Activated naive CD8-positive, alpha-beta T cell treated with anti-CD3 and anti-CD28 coated beads, Interleukin-2, amount 10 ng/mL, durations not matched to agents 7 days and 5 days (primary cell): ENCODE measurements around the gene TMEM225B. TPM values are rescaled to one million over a fixed set of nuclear protein-coding genes. Genes with fewer than 3 reads are reported as not detected.
"Not testable (repeated sequence)": the region's sequence is repeated elsewhere in the genome, so short reads cannot be mapped to it uniquely, and the experiment has no call there.

Source experiments
- ATAC-seq: fragments of 150-1000 bp; cut with Tn5 transposase; one replicate; pipeline ENCODE4 v1.10.0; 2021; ENCODE audit warnings: low read depth, moderate library complexity
- POLR2A ChIA-PET: fragments of 350-600 bp; sonication (Branson Sonifier 250); formaldehyde crosslinking; loops from one replicate; lab custom pipeline; 2021; ENCODE audit warnings: antibody characterized with exemption; lab: Charles Lee
- DNase-seq: peaks from one replicate; pipeline ENCODE4 v3.0.0; 2021
- H3K27ac Mint-ChIP-seq: one replicate; pipeline ENCODE4 v1.8.0; 2022; ENCODE audit warnings: mild to moderate bottlenecking, mixed read lengths
- H3K27me3 Mint-ChIP-seq: one replicate; pipeline ENCODE4 v1.8.0; 2022; ENCODE audit warnings: mild to moderate bottlenecking, moderate library complexity, mixed read lengths
- H3K36me3 Mint-ChIP-seq: one replicate; pipeline ENCODE4 v1.8.0; 2021; ENCODE audit warnings: mild to moderate bottlenecking, mixed read lengths
- H3K4me1 Mint-ChIP-seq: one replicate; pipeline ENCODE4 v1.8.0; 2021; ENCODE audit warnings: mixed read lengths
- H3K4me3 Mint-ChIP-seq: one replicate; pipeline ENCODE4 v1.8.0; 2022; ENCODE audit warnings: mild to moderate bottlenecking, moderate library complexity, mixed read lengths
- H3K9me3 Mint-ChIP-seq: one replicate; pipeline ENCODE4 v1.8.0; 2021; ENCODE audit warnings: mixed read lengths
- total RNA-seq, 2 experiments: library from RNA; stranded (reverse); gene quantifications; one replicate each; pipeline ENCODE4 v1.2.3, GENCODE V29; 2021

The TMEM225B gene
- 1 to 10 TPM; 1.2 to 2.3 TPM for total RNA-seq

- no peaks in the 10 kb centered on the region for H3K36me3 Mint-ChIP-seq
- H3K27ac Mint-ChIP-seq = no peak within 1 kb of the TSS
- POLR2A ChIA-PET = interaction anchor here (0.6 to 0.8 kb wide), 2 partner anchors 38 to 228 kb away, joined by 3 read pairs; no protein-coding TSS in a partner anchor
- H3K27me3 Mint-ChIP-seq = no peaks in the 10 kb centered on the region
- peaks cover 2% of the 10 kb centered on the region for H3K4me1 Mint-ChIP-seq
- no peaks in the 10 kb centered on the region for H3K9me3 Mint-ChIP-seq
- peak; percentile 62 for DNase-seq
- no peak within 1 kb of the TSS for H3K4me3 Mint-ChIP-seq
- ATAC-seq = peak; percentile 34
These were observed at the start of gene TMEM225B for GRCh38 chr7:99597762-99598501. Gene TMEM225B, plus strand, starts transcription at chr7:99598267. Its CDS starts 6,122 bp downstream, at chr7:99604389.

- H3K9me3 Mint-ChIP-seq, H3K27ac Mint-ChIP-seq, H3K4me3 Mint-ChIP-seq, H3K27me3 Mint-ChIP-seq, DNase-seq, ATAC-seq: not testable (repeated sequence)
- POLR2A ChIA-PET = interaction anchor here (1.6 kb wide), 1 partner anchor 9 kb away, joined by 5 read pairs; the partner anchor contains the start of gene ZNF655
- Mint-ChIP-seq H3K4me1 (peaks cover 17% of the 10 kb centered on the region), H3K36me3 (peaks cover 36% of the 10 kb centered on the region)
These were observed 48.5 kb upstream of the TMEM225B start for GRCh38 chr7:99549545-99549944.

GRCh38 chr7:99551334-99551733 lies 46.7 kb upstream of the TMEM225B start:
- no peak for ATAC-seq
- H3K36me3 Mint-ChIP-seq = peaks cover 41% of the 10 kb centered on the region

GRCh38 chr7:99551767-99552463 lies 46.2 kb upstream of the TMEM225B start, which contains the start of gene FAM200A:
Gene FAM200A, minus strand, starts transcription at chr7:99552114. Its CDS starts 3,707 bp downstream, at chr7:99548407.
- peak within 1 kb of the TSS; percentile 49 for H3K27ac Mint-ChIP-seq
- H3K9me3 Mint-ChIP-seq = peaks cover 4% of the 10 kb centered on the region
- H3K27me3 Mint-ChIP-seq = no peaks in the 10 kb centered on the region
- peak within 1 kb of the TSS; percentile 85 for H3K4me3 Mint-ChIP-seq
- POLR2A ChIA-PET = interaction anchor here (0.6 to 2.9 kb wide), 5 partner anchors 12 to 80 kb away, joined by 3 to 22 read pairs (median 6); partner anchors contain the start of genes ZKSCAN5, ZNF394 and ZSCAN25
- peak; percentile 98 for ATAC-seq
- peak; percentile 83 for DNase-seq
- H3K4me1 Mint-ChIP-seq = peaks cover 22% of the 10 kb centered on the region
- peaks cover 37% of the 10 kb centered on the region for H3K36me3 Mint-ChIP-seq

More at GRCh38 chr7:99551334-99551733, 46.7 kb upstream of the TMEM225B start:
- Mint-ChIP-seq H3K27me3 (no peaks in the 10 kb centered on the region), H3K27ac (peak overlapping the region; percentile 49), H3K9me3 (peaks cover 4% of the 10 kb centered on the region), H3K4me1 (peaks cover 21% of the 10 kb centered on the region), H3K4me3 (peak overlapping the region; percentile 85)
- peak; percentile 37 for DNase-seq
- POLR2A ChIA-PET = interaction anchor here (0.6 to 2.9 kb wide), 5 partner anchors 12 to 80 kb away, joined by 3 to 22 read pairs (median 6); partner anchors contain the start of genes ZKSCAN5, ZNF394 and ZSCAN25

GRCh38 chr7:99553039-99553438 lies 45.0 kb upstream of the TMEM225B start:
- H3K4me3 Mint-ChIP-seq = peak overlapping the region; percentile 16
- H3K9me3 Mint-ChIP-seq = peaks cover 4% of the 10 kb centered on the region
- POLR2A ChIA-PET = interaction anchor here (0.6 to 1.5 kb wide), 2 partner anchors 53 to 81 kb away, joined by 3 to 8 read pairs; partner anchors contain the start of gene ZNF394
- H3K27ac Mint-ChIP-seq = peak overlapping the region; percentile 59
- H3K27me3 Mint-ChIP-seq = no peaks in the 10 kb centered on the region
- no peak for ATAC-seq
- H3K4me1 Mint-ChIP-seq = peaks cover 29% of the 10 kb centered on the region
- DNase-seq = no peak
- H3K36me3 Mint-ChIP-seq = peaks cover 39% of the 10 kb centered on the region

- ATAC-seq = no peak
- H3K4me3 Mint-ChIP-seq = no peak overlapping the region
- H3K4me1 Mint-ChIP-seq = peaks cover 28% of the 10 kb centered on the region
- H3K27me3 Mint-ChIP-seq = no peaks in the 10 kb centered on the region
- no peak overlapping the region for H3K27ac Mint-ChIP-seq
- no peaks in the 10 kb centered on the region for H3K9me3 Mint-ChIP-seq
- H3K36me3 Mint-ChIP-seq = peaks cover 26% of the 10 kb centered on the region
- POLR2A ChIA-PET = no interaction called here
- DNase-seq = no peak
These were observed 43.1 kb upstream of the TMEM225B start for GRCh38 chr7:99554939-99555338.

- Mint-ChIP-seq H3K36me3 (peaks cover 39% of the 10 kb centered on the region), H3K4me3 (peak overlapping the region; percentile 100), H3K9me3 (no peaks in the 10 kb centered on the region), H3K27ac (peak overlapping the region; percentile 100), H3K4me1 (peaks cover 37% of the 10 kb centered on the region), H3K27me3 (no peaks in the 10 kb centered on the region)
- POLR2A ChIA-PET = interaction anchor here (0.5 to 3.9 kb wide), 11 partner anchors 8 to 232 kb away, joined by 3 to 40 read pairs (median 5); partner anchors contain the start of genes ARPC1A, ZKSCAN5, ZNF394 and ZSCAN25
- ATAC-seq (no peak), DNase-seq (no peak)
These were observed 40.9 kb upstream of the TMEM225B start for GRCh38 chr7:99557196-99557607.

GRCh38 chr7:99557940-99558305 lies 40.1 kb upstream of the TMEM225B start:
- peak overlapping the region; percentile 100 for H3K27ac Mint-ChIP-seq
- POLR2A ChIA-PET = interaction anchor here (0.5 to 3.9 kb wide), 30 partner anchors 8 to 1352 kb away, joined by 3 to 40 read pairs (median 4); partner anchors contain the start of genes ARPC1A, BUD31, CPSF4 and PDAP1
- ATAC-seq = peak; percentile 66
- peaks cover 46% of the 10 kb centered on the region for H3K36me3 Mint-ChIP-seq
- H3K9me3 Mint-ChIP-seq = no peaks in the 10 kb centered on the region
- H3K4me1 Mint-ChIP-seq = peaks cover 41% of the 10 kb centered on the region
- H3K4me3 Mint-ChIP-seq = peak overlapping the region; percentile 100
- DNase-seq = no peak
- H3K27me3 Mint-ChIP-seq = no peaks in the 10 kb centered on the region

- peak within 1 kb of the TSS; percentile 100 for H3K4me3 Mint-ChIP-seq
- peaks cover 45% of the 10 kb centered on the region for H3K36me3 Mint-ChIP-seq
- peaks cover 39% of the 10 kb centered on the region for H3K4me1 Mint-ChIP-seq
- peak; percentile 93 for DNase-seq
- peak within 1 kb of the TSS; percentile 100 for H3K27ac Mint-ChIP-seq
- peak; percentile 86 for ATAC-seq
- POLR2A ChIA-PET = interaction anchor here (0.5 to 3.9 kb wide), 33 partner anchors 8 to 1352 kb away, joined by 3 to 40 read pairs (median 4); partner anchors contain the start of genes ARPC1A, BUD31, CPSF4 and PDAP1
- no peaks in the 10 kb centered on the region for H3K27me3 Mint-ChIP-seq
- H3K9me3 Mint-ChIP-seq = no peaks in the 10 kb centered on the region
These were observed 39.5 kb upstream of the TMEM225B start, which contains the start of gene ZNF655 for GRCh38 chr7:99558306-99559174. Gene ZNF655, plus strand, starts transcription at chr7:99558642. Its CDS starts 1,918 bp downstream, at chr7:99560560.

- Mint-ChIP-seq H3K4me3 (peak overlapping the region; percentile 100), H3K9me3 (no peaks in the 10 kb centered on the region), H3K27ac (peak overlapping the region; percentile 100), H3K36me3 (peaks cover 48% of the 10 kb centered on the region), H3K27me3 (no peaks in the 10 kb centered on the region), H3K4me1 (peaks cover 46% of the 10 kb centered on the region)
- DNase-seq = no peak
- POLR2A ChIA-PET = interaction anchor here (0.6 to 3.9 kb wide), 18 partner anchors 7 to 981 kb away, joined by 3 to 40 read pairs (median 6); partner anchors contain the start of genes BUD31, PDAP1, TMEM225B and TRIM4
- ATAC-seq = no peak
These were observed 38.7 kb upstream of the TMEM225B start for GRCh38 chr7:99559175-99559915.
